ENCODE data around the gene LHFPL6. TPM values are rescaled to one million over a fixed set of nuclear protein-coding genes. Genes with fewer than 3 reads are reported as not detected.

Gene LHFPL6
- polyA plus RNA-seq, 3 donors = 0.14 to 0.59 (median 0.46) TPM

DNA sequence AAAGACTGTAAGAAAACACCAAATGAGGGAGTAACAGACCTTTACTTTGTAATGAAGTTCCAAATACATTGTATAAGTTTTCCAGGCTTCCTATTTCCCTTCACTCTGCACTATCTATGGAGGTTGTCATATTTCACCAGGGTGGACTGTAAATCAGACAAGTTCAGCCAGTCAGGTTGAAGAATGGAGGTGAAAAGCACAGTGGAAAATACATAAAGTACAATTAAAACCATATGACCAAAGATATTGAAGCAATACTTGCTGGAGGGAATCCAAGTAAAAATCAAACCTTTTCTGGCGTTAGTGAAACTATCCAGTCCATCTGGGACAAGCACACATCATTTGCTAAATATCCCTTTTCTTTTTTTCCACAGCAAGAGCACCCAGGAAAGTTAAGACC, 3.2 kb downstream of the LHFPL6 start:
- DNase-seq = no peak
- Histone ChIP-seq H3K4me2 (replicated peaks; ENCODE audit: extremely low read depth, low read length, poor library complexity, severe bottlenecking) (no peak overlapping the region), H3K27me3 (ENCODE audit: control insufficient read depth in 2 of 2, insufficient read depth in 2 of 2, low read length in 2 of 2) (peaks cover 4 to 32% of the 10 kb centered on the region in 2 donors), H3K27ac (ENCODE audit: low read depth in 1 of 2, low read length in 2 of 2) (no peak overlapping the region), H3K4me3 (replicated peaks in 1 of 3; ENCODE audit: low read depth in 2 of 3, low read length in 3 of 3) (no peak overlapping the region), H2AFZ (ENCODE audit: insufficient read depth, low read depth, low read length, poor library complexity, severe bottlenecking) (no peak overlapping the region), H3K4me1 (ENCODE audit: control insufficient read depth in 1 of 2, insufficient read depth in 2 of 2, low read length in 2 of 2) (peaks cover 14 to 17% of the 10 kb centered on the region in 2 donors), H3K9me3 (replicated peaks in 1 of 2; ENCODE audit: control insufficient read depth in 1 of 2, insufficient read depth in 1 of 2, low read length in 2 of 2) (no peaks in the 10 kb centered on the region), H4K20me1 (ENCODE audit: insufficient read depth, low read length) (no peaks in the 10 kb centered on the region), H3K36me3 (replicated peaks in 1 of 2; ENCODE audit: control insufficient read depth in 1 of 2, insufficient read depth in 2 of 2, low read length in 2 of 2) (no peaks in the 10 kb centered on the region), H3K79me2 (ENCODE audit: insufficient read depth, low read length) (no peaks in the 10 kb centered on the region), H3K9ac (ENCODE audit: insufficient read depth, low read length, poor library complexity, severe bottlenecking) (no peak overlapping the region)
- Mint-ChIP-seq H3K4me1 (peaks cover 17% of the 10 kb centered on the region), H3K27me3 (ENCODE audit: low read depth in 3 of 3) (peaks cover 25 to 37% (median 29%) of the 10 kb centered on the region in 3 donors), H3K4me3 (no peak overlapping the region), H3K9me3 (peaks cover 0 to 4% (median 0%) of the 10 kb centered on the region in 7 donors), H3K36me3 (no peaks in the 10 kb centered on the region), H3K27ac (no peak overlapping the region)
- no CpG with 5 or more reads among the region's 1 CpG for WGBS (ENCODE audit: insufficient coverage)
- TF ChIP-seq, protein P1, sequence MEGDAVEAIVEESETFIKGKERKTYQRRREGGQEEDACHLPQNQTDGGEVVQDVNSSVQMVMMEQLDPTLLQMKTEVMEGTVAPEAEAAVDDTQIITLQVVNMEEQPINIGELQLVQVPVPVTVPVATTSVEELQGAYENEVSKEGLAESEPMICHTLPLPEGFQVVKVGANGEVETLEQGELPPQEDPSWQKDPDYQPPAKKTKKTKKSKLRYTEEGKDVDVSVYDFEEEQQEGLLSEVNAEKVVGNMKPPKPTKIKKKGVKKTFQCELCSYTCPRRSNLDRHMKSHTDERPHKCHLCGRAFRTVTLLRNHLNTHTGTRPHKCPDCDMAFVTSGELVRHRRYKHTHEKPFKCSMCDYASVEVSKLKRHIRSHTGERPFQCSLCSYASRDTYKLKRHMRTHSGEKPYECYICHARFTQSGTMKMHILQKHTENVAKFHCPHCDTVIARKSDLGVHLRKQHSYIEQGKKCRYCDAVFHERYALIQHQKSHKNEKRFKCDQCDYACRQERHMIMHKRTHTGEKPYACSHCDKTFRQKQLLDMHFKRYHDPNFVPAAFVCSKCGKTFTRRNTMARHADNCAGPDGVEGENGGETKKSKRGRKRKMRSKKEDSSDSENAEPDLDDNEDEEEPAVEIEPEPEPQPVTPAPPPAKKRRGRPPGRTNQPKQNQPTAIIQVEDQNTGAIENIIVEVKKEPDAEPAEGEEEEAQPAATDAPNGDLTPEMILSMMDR (IDR thresholded peaks at IDR 0.05) = no peak
- intact Hi-C loops (cut with micrococcal nuclease) = no loop called here

DNA sequence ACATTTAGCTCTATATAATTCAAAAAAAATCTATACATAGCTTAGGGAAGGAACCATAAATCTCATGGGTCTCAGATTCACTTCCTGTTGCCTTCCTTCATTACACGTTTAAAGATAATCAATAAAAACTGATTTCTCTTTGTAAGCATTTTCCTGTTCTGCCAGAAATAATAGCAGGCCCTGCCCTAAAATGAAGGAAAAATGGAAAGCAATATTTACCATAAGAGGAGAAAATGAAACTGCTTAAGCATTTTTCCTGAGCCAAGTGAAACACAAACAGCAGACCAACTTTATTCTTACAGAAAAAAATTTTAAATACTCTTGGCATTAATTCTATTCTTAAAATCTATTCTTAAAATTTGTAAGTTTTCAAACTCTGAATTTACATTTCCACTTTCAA, 4.0 kb downstream of the LHFPL6 start:
- no CpG with 5 or more reads among the region's 1 CpG for WGBS (ENCODE audit: insufficient coverage)
- Histone ChIP-seq H3K79me2 (ENCODE audit: insufficient read depth, low read length) (no peaks in the 10 kb centered on the region), H3K4me1 (ENCODE audit: control insufficient read depth in 1 of 2, insufficient read depth in 2 of 2, low read length in 2 of 2) (peaks cover 14 to 17% of the 10 kb centered on the region in 2 donors), H4K20me1 (ENCODE audit: insufficient read depth, low read length) (no peaks in the 10 kb centered on the region), H3K4me3 (replicated peaks in 1 of 3; ENCODE audit: low read depth in 2 of 3, low read length in 3 of 3) (no peak overlapping the region), H3K9ac (ENCODE audit: insufficient read depth, low read length, poor library complexity, severe bottlenecking) (no peak overlapping the region), H3K27me3 (ENCODE audit: control insufficient read depth in 2 of 2, insufficient read depth in 2 of 2, low read length in 2 of 2) (peaks cover 4 to 26% of the 10 kb centered on the region in 2 donors), H3K27ac (ENCODE audit: low read depth in 1 of 2, low read length in 2 of 2) (no peak overlapping the region), H2AFZ (ENCODE audit: insufficient read depth, low read depth, low read length, poor library complexity, severe bottlenecking) (no peak overlapping the region), H3K4me2 (replicated peaks; ENCODE audit: extremely low read depth, low read length, poor library complexity, severe bottlenecking) (no peak overlapping the region), H3K36me3 (replicated peaks in 1 of 2; ENCODE audit: control insufficient read depth in 1 of 2, insufficient read depth in 2 of 2, low read length in 2 of 2) (no peaks in the 10 kb centered on the region), H3K9me3 (replicated peaks in 1 of 2; ENCODE audit: control insufficient read depth in 1 of 2, insufficient read depth in 1 of 2, low read length in 2 of 2) (no peaks in the 10 kb centered on the region)
- peaks cover 17 to 31% (median 22%) of the 10 kb centered on the region in 3 donors for H3K27me3 Mint-ChIP-seq (ENCODE audit: low read depth in 3 of 3)
- intact Hi-C loops (cut with micrococcal nuclease) = no loop called here
- H3K4me1 Mint-ChIP-seq = peaks cover 17% of the 10 kb centered on the region
- no peak overlapping the region for H3K27ac Mint-ChIP-seq
- DNase-seq = no peak
- TF ChIP-seq, protein P1 (IDR thresholded peaks at IDR 0.05) = no peak
- peaks cover 0 to 2% of the 10 kb centered on the region in 2 donors for H3K36me3 Mint-ChIP-seq
- H3K4me3 Mint-ChIP-seq = no peak overlapping the region
- peaks cover 0 to 4% (median 0%) of the 10 kb centered on the region in 7 donors for H3K9me3 Mint-ChIP-seq

All from CD14-positive monocyte (primary cell).